ENCODE results near the gene PERM1.
A peak's percentile ranks its signal among the peaks of the same experiment; 100 is the strongest.
"Not testable (repeated sequence)": the region's sequence is repeated elsewhere in the genome, so short reads cannot be mapped to it uniquely, and the experiment has no call there.

PERM1 gene

GRCh38 chr1:1013922-1014648 is 32.2 kb upstream of the PERM1 start:
- H3K4me3 ChIP-seq (replicated peaks in 1 of 2; ENCODE audit: low read depth in 2 of 2, low read length in 2 of 2), result peak overlapping the region; percentile 64 to 76
- DNase-seq (ENCODE audit: low read depth in 2 of 2), result peak; percentile 45 to 53
- no peak for TF ChIP-seq CTCF (IDR thresholded peaks at IDR 0.05; ENCODE audit: low read depth, low read length)

GRCh38 chr1:1013105-1013921 is 31.4 kb upstream of the PERM1 start, which contains the start of gene ISG15:
ISG15 (plus strand) TSS chr1:1013497; CDS start chr1:1013574, 77 bp downstream.
- H3K4me3 ChIP-seq (replicated peaks in 1 of 2; ENCODE audit: low read depth in 2 of 2, low read length in 2 of 2), result peak within 1 kb of the TSS; percentile 64 to 76
- peak; percentile 86 to 89 for DNase-seq (ENCODE audit: low read depth in 2 of 2)
- TF ChIP-seq CTCF (IDR thresholded peaks at IDR 0.05; ENCODE audit: low read depth, low read length), result no peak

- H3K4me3 ChIP-seq (replicated peaks in 1 of 2; ENCODE audit: low read depth in 2 of 2, low read length in 2 of 2), result peak overlapping the region; percentile 64 to 76
- not testable (repeated sequence) for DNase-seq (ENCODE audit: low read depth in 2 of 2)
These were observed 30.8 kb upstream of the PERM1 start for GRCh38 chr1:1012736-1013104.

GRCh38 chr1:1011396-1011949 is 29.6 kb upstream of the PERM1 start:
- TF ChIP-seq CTCF (IDR thresholded peaks at IDR 0.05; ENCODE audit: low read depth, low read length), result no peak
- H3K4me3 ChIP-seq (replicated peaks in 1 of 2; ENCODE audit: low read depth in 2 of 2, low read length in 2 of 2), result no peak overlapping the region
- DNase-seq (ENCODE audit: low read depth in 2 of 2), result no peak

- DNase-seq (ENCODE audit: low read depth in 2 of 2), result not testable (repeated sequence)
These were observed 28.2 kb upstream of the PERM1 start for GRCh38 chr1:1010131-1010530.

GRCh38 chr1:1006305-1007159 is 24.6 kb upstream of the PERM1 start:
- no peak overlapping the region for H3K4me3 ChIP-seq (replicated peaks in 1 of 2; ENCODE audit: low read depth in 2 of 2, low read length in 2 of 2)
- no peak for TF ChIP-seq CTCF (IDR thresholded peaks at IDR 0.05; ENCODE audit: low read depth, low read length)
- DNase-seq (ENCODE audit: low read depth in 2 of 2), result no peak

More at GRCh38 chr1:1010131-1010530, 28.2 kb upstream of the PERM1 start:
- not testable (repeated sequence) for H3K4me3 ChIP-seq (replicated peaks in 1 of 2; ENCODE audit: low read depth in 2 of 2, low read length in 2 of 2)

- H3K4me3 ChIP-seq (replicated peaks in 1 of 2; ENCODE audit: low read depth in 2 of 2, low read length in 2 of 2), result no peak overlapping the region
- TF ChIP-seq CTCF (IDR thresholded peaks at IDR 0.05; ENCODE audit: low read depth, low read length), result no peak
- DNase-seq (ENCODE audit: low read depth in 2 of 2), result no peak
These were observed 23.9 kb upstream of the PERM1 start for GRCh38 chr1:1005774-1006304.

Data from cardiac fibroblast (primary cell).